Measurements from ENCODE around the gene JAKMIP1. TPM values are rescaled to one million over a fixed set of nuclear protein-coding genes. Genes with fewer than 3 reads are reported as not detected.

Gene JAKMIP1
- total RNA-seq, 1 experiment from 2014 or later, result not detected

DNA sequence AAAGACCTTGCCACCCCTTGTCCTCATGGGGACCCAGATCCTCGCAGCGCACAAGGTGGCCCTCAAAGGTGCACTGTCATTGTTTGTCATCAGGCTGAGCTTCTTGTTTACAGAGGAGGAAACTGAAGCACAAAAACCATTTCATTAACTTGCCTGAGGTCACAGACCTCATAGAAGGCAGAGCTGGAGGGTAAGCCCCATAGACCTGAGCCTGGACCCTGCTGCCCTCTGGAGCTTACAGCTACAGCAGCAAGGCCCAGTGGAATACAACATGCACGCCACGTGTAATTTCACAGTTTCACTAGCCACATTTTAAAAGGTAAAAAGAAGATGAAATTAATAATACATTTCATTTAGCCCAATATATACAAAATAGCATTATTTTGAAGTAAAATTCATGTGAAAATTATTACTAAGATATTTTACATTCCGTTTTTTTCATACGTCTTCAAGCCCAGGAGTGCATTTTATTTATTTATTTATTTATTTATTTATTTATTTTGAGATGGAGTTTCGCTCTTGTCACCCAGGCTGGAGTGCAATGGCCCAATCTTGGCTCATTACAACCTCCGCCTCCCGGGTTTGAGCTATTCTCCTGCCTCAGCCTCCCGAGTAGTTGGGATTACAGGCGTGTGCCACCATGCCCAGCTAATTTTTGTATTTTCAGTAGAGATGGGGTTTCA is 8.8 kb downstream of the JAKMIP1 start:
- DNase-seq, result no peak
- POLR2A ChIA-PET, result no interaction called here
- Mint-ChIP-seq H3K9me3 (ENCODE audit: unreplicated experiment) (no peaks in the 10 kb centered on the region), H3K4me1 (ENCODE audit: low read depth, unreplicated experiment) (no peaks in the 10 kb centered on the region), H3K27me3 (ENCODE audit: insufficient read depth, unreplicated experiment) (peaks cover 10% of the 10 kb centered on the region), H3K36me3 (ENCODE audit: insufficient read depth, unreplicated experiment) (no peaks in the 10 kb centered on the region), H3K4me3 (ENCODE audit: unreplicated experiment) (no peak overlapping the region), H3K27ac (ENCODE audit: unreplicated experiment) (no peak overlapping the region)
- no peaks in the 10 kb centered on the region for H3K9me3 ChIP-seq
- no TSS peak for BruUV-seq (replicated peaks)
- intact Hi-C loops (cut with micrococcal nuclease; ENCODE audit: unreplicated experiment), result no loop called here
- H3K4me3 ChIP-seq (ENCODE audit: low read depth, low read length), result no peak overlapping the region
- no peaks in the 10 kb centered on the region for H3K36me3 ChIP-seq (ENCODE audit: control insufficient read depth, insufficient read depth, low read length)
- H3K4me1 ChIP-seq, result no peaks in the 10 kb centered on the region
- CTCF ChIA-PET, result no interaction called here
- TF ChIP-seq, protein P1, sequence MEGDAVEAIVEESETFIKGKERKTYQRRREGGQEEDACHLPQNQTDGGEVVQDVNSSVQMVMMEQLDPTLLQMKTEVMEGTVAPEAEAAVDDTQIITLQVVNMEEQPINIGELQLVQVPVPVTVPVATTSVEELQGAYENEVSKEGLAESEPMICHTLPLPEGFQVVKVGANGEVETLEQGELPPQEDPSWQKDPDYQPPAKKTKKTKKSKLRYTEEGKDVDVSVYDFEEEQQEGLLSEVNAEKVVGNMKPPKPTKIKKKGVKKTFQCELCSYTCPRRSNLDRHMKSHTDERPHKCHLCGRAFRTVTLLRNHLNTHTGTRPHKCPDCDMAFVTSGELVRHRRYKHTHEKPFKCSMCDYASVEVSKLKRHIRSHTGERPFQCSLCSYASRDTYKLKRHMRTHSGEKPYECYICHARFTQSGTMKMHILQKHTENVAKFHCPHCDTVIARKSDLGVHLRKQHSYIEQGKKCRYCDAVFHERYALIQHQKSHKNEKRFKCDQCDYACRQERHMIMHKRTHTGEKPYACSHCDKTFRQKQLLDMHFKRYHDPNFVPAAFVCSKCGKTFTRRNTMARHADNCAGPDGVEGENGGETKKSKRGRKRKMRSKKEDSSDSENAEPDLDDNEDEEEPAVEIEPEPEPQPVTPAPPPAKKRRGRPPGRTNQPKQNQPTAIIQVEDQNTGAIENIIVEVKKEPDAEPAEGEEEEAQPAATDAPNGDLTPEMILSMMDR (IDR thresholded peaks at IDR 0.05; ENCODE audit: insufficient read depth in 1 of 2, low read depth in 1 of 2, low read length in 1 of 2, severe bottlenecking in 1 of 2, unreplicated experiment in 1 of 2), result no peak
- no peaks in the 10 kb centered on the region for H3K27me3 ChIP-seq (replicated peaks; ENCODE audit: control insufficient read depth, insufficient read depth, low read length)

DNA sequence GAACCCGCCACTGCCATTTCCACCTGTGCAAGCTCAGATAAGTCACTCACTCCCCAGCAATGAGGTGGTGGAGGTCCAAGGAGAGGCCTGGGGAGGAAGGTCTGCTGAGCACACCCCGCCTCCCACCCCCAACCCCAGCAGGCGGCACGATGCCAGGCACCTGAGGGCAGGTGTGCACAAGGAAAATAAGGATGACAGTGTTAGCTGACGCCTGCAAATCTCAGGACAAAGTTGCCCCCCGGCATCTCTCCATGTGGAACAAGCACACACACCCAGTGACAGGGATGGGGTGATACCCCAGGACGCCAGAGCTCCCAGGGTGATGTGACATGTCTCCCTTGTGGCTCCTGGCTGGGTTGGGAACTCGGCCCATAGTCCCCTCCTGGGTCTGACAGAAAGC is 9.9 kb downstream of the JAKMIP1 start:
- TF ChIP-seq, protein P1 (IDR thresholded peaks at IDR 0.05; ENCODE audit: insufficient read depth in 1 of 2, low read depth in 1 of 2, low read length in 1 of 2, severe bottlenecking in 1 of 2, unreplicated experiment in 1 of 2), result no peak
- Mint-ChIP-seq H3K4me3 (ENCODE audit: unreplicated experiment) (no peak overlapping the region), H3K27ac (ENCODE audit: unreplicated experiment) (no peak overlapping the region), H3K4me1 (ENCODE audit: low read depth, unreplicated experiment) (no peaks in the 10 kb centered on the region), H3K27me3 (ENCODE audit: insufficient read depth, unreplicated experiment) (peaks cover 14% of the 10 kb centered on the region), H3K9me3 (ENCODE audit: unreplicated experiment) (no peaks in the 10 kb centered on the region), H3K36me3 (ENCODE audit: insufficient read depth, unreplicated experiment) (no peaks in the 10 kb centered on the region)
- Histone ChIP-seq H3K9me3 (no peaks in the 10 kb centered on the region), H3K36me3 (ENCODE audit: control insufficient read depth, insufficient read depth, low read length) (no peaks in the 10 kb centered on the region), H3K4me1 (no peaks in the 10 kb centered on the region), H3K27me3 (replicated peaks; ENCODE audit: control insufficient read depth, insufficient read depth, low read length) (no peaks in the 10 kb centered on the region), H3K4me3 (ENCODE audit: low read depth, low read length) (no peak overlapping the region)
- intact Hi-C loops (cut with micrococcal nuclease; ENCODE audit: unreplicated experiment), result no loop called here
- ChIA-PET POLR2A (no interaction called here), CTCF (no interaction called here)
- peak in 1 of 2 experiments; percentile 29 for DNase-seq
- BruUV-seq (replicated peaks), result no TSS peak

DNA sequence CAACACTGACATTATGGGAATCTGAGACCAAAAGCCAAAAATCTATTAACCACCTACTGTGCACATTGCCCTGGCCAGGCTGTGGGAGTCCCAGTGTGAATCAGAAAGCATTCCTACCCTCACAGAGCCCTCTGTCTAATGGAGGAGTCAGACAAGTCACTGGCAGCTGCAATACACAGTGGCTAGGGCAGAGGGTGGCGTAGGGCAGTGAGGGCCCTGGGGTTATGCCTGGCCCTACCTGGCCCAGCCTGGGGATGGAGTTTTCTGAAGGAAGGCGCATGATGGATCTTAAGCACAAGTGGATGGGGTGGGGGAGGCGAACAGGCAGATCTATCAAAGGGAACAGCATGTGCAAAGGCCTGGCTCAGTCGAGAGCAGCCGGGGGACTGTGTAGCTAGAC is 10.8 kb downstream of the JAKMIP1 start:
- Mint-ChIP-seq H3K27ac (ENCODE audit: unreplicated experiment) (no peak overlapping the region), H3K4me3 (ENCODE audit: unreplicated experiment) (no peak overlapping the region), H3K36me3 (ENCODE audit: insufficient read depth, unreplicated experiment) (no peaks in the 10 kb centered on the region), H3K9me3 (ENCODE audit: unreplicated experiment) (no peaks in the 10 kb centered on the region), H3K4me1 (ENCODE audit: low read depth, unreplicated experiment) (no peaks in the 10 kb centered on the region), H3K27me3 (ENCODE audit: insufficient read depth, unreplicated experiment) (peaks cover 14% of the 10 kb centered on the region)
- Histone ChIP-seq H3K4me1 (no peaks in the 10 kb centered on the region), H3K36me3 (ENCODE audit: control insufficient read depth, insufficient read depth, low read length) (no peaks in the 10 kb centered on the region), H3K9me3 (no peaks in the 10 kb centered on the region), H3K4me3 (ENCODE audit: low read depth, low read length) (no peak overlapping the region), H3K27me3 (replicated peaks; ENCODE audit: control insufficient read depth, insufficient read depth, low read length) (no peaks in the 10 kb centered on the region)
- intact Hi-C loops (cut with micrococcal nuclease; ENCODE audit: unreplicated experiment), result no loop called here
- CTCF ChIA-PET, result no interaction called here
- TF ChIP-seq, protein P1 (IDR thresholded peaks at IDR 0.05; ENCODE audit: insufficient read depth in 1 of 2, low read depth in 1 of 2, low read length in 1 of 2, severe bottlenecking in 1 of 2, unreplicated experiment in 1 of 2), result no peak
- BruUV-seq (replicated peaks), result no TSS peak
- no peak for DNase-seq
- POLR2A ChIA-PET, result no interaction called here
